Measurements from ENCODE around the gene FAIM.
"Not testable (repeated sequence)": the region's sequence is repeated elsewhere in the genome, so short reads cannot be mapped to it uniquely, and the experiment has no call there.

FAIM gene

DNA sequence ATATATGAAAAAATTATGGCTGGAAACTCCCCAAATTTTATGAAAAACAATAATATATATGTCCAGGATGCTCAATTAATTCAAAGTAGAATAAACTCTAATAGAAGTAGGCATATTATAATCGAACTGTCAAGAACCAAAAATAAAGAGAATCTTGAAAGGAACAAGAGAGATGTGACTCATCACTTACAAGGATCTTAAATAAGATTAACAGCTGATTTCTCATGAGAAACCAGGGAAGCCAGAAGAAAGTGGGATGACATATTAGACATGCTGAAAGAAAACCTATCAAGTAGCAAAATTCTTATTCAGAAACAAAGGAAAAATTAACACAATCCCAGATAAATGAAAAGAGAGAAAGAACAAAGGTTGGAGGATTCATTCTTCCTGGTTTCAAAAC is 66.8 kb downstream of the FAIM start:
- in situ Hi-C loops (cut with HindIII; ENCODE audit: low sequenced_read_pairs) = no loop called here

DNA sequence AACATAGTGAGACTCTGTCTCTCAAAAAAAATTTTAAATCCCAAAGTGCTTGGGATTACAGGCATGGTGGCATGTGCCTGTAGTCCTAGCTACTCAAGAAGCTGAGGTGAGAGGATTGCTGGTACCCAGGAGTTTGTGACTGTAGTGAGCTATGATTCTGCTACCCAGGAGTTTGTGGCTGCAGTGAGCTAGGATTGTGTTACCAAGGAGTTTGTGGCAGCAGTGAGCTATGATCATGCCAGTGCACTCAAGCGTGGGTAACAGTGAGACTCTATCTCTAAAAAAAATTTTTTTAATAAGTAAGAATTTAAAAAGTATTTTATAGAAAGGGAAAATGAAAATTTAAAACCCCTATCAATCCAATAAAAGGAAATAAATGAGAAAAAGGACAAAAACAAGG is 69.5 kb downstream of the FAIM start:
- in situ Hi-C loops (cut with HindIII; ENCODE audit: low sequenced_read_pairs) = no loop called here

GRCh38 chr3:138678874-138679392 is 70.4 kb downstream of the FAIM start:
- in situ Hi-C loops (cut with HindIII; ENCODE audit: low sequenced_read_pairs) = no loop called here

DNA sequence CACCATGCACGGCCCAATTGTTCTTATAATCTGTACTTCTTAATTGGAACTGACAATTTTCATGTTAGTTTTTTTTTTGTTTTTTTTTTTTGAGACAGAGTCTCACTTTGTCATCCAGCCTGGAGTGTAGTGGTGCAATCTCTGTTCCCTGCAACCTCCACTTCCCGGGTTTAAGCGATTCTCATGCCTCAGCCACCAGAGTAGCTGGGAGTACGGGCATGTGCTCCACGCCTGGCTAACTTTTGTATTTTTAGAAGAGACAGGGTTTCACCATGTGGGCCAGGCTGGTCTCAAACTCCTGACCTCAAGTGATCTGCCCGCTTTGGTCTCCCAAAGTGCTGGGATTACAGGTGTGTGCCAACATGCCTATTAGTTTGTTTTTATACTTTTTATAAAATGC is 72.4 kb downstream of the FAIM start:
- in situ Hi-C loops (cut with HindIII; ENCODE audit: low sequenced_read_pairs) = not testable (repeated sequence)

GRCh38 chr3:138681463-138682220 is 73.1 kb downstream of the FAIM start:
- in situ Hi-C loops (cut with HindIII; ENCODE audit: low sequenced_read_pairs) = no loop called here

DNA sequence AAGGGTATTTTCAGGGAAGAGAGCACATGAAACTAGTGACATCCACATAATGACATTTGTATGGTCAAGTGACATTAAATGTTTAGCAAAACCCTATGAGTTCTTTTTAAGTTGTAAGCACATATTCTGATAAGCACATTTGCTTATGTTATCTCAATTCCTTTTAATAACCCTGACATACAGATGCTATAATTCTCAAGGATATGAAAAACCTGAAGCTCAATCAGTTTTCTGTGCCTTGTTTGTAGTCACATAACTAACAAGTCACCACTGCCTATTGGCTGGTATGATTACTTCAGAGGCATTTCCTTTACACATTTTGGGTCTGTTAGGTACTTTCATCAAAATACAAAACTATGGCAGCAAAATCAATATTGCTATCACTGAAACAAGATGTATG is 74.1 kb downstream of the FAIM start:
- in situ Hi-C loops (cut with HindIII; ENCODE audit: low sequenced_read_pairs) = no loop called here
